ENCODE results near the gene PTPRD.

PTPRD gene

DNA sequence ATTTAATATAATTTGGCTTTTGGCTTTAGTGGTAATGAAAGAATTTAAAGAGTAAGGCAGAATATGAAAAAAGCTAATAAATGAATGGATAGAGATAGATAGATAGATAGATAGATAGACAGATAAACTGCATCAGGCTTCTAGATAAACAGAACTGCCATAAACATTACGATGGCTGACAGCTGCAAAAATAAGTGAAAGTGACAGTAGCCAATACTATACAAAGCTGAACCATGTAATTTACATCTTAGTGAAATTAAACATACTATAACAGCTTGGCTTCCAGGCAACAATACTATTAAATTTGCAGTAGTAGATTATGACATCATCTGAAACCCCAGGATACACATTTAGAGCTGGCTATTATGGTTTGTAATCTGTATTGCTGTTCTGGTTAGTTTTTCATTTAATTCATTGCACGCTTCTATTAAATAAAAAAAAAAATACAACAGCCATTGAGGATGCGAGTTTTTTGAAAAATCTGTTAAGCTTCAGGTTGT, 1354.8 kb downstream of the PTPRD start:
- H3K4me1 ChIP-seq (ENCODE audit: insufficient read depth, low read length) = no peaks in the 10 kb centered on the region
- H3K36me3 ChIP-seq (ENCODE audit: insufficient read depth, low read length) = no peaks in the 10 kb centered on the region
- no peaks in the 10 kb centered on the region for H3K9me3 ChIP-seq (ENCODE audit: control insufficient read depth, insufficient read depth, low read length)
- H3K9ac ChIP-seq (ENCODE audit: low read depth, low read length) = no peak overlapping the region

DNA sequence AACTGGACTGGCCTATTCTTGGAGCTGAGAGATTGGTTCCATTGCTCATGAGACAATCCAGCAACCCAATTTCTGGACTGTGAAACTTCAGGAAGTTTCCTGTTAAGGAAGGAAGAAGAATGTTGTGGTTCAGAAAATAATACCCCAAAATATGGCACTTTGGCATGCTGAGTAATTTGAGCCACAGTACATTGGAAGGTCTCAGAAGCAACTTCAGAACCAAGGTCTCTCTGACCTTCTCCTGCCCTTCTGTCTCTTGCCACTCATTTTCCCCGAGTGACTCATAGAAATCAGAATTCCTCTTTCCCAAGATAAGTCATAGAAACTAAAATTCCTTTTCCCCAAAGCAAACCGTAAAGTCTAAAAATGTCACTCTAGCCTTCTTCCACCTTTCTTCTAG, 1366.1 kb downstream of the PTPRD start:
- no peak overlapping the region for H3K9ac ChIP-seq (ENCODE audit: low read depth, low read length)
- no peaks in the 10 kb centered on the region for H3K36me3 ChIP-seq (ENCODE audit: insufficient read depth, low read length)
- no peaks in the 10 kb centered on the region for H3K9me3 ChIP-seq (ENCODE audit: control insufficient read depth, insufficient read depth, low read length)
- H3K4me1 ChIP-seq (ENCODE audit: insufficient read depth, low read length) = no peaks in the 10 kb centered on the region

DNA sequence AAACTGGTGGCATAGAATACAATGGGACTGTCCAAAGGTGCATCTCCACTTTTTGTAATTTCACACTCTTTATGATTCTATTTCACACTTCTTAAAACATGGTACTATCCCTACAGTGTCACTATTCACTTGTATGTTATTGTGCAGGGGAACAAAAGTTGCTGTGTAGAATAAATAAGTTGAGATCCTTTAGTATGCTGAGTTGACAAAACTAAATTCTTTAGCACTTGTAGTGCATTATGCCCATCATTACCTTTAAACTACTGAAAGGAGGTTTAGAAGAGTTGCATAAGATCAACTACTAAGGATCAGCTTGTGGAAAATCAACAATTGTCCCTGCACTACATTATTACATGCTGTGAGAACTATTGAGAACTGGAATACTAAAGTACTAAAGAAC, 1380.9 kb downstream of the PTPRD start:
- Histone ChIP-seq H3K9ac (ENCODE audit: low read depth, low read length) (no peak overlapping the region), H3K36me3 (ENCODE audit: insufficient read depth, low read length) (no peaks in the 10 kb centered on the region; the same call in 1 of the 2 replicates)

DNA sequence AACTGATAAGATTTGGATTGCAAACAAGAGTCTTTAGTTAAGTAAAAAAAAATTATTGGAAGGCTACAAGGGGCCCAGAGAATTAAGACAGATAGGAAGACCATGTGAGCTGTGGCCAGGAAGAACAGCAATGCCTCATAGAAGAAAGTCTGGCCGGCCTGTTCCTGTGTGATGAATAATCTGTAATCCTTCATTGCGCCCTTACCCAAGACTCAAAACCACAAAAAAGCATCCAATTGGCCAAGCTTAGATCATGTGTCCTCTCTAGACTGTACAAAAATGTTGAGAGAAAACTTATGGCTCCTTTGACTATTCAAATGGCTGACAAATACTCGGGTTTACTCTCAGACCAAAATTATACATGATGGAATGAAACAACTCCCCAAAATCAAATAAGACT, 1383.5 kb downstream of the PTPRD start:
- H3K4me1 ChIP-seq (ENCODE audit: insufficient read depth, low read length) = no peaks in the 10 kb centered on the region
- no peaks in the 10 kb centered on the region for H3K9me3 ChIP-seq (ENCODE audit: control insufficient read depth, insufficient read depth, low read length)
- H3K36me3 ChIP-seq (ENCODE audit: insufficient read depth, low read length) = no peaks in the 10 kb centered on the region; the same call in 1 of the 2 replicates
- H3K9ac ChIP-seq (ENCODE audit: low read depth, low read length) = no peak overlapping the region

More for the DNA sequence above, 1380.9 kb downstream of the PTPRD start:
- H3K9me3 ChIP-seq (ENCODE audit: control insufficient read depth, insufficient read depth, low read length) = peaks cover 2% of the 10 kb centered on the region; the same call in 1 of the 2 replicates
- no peaks in the 10 kb centered on the region for H3K4me1 ChIP-seq (ENCODE audit: insufficient read depth, low read length)

DNA sequence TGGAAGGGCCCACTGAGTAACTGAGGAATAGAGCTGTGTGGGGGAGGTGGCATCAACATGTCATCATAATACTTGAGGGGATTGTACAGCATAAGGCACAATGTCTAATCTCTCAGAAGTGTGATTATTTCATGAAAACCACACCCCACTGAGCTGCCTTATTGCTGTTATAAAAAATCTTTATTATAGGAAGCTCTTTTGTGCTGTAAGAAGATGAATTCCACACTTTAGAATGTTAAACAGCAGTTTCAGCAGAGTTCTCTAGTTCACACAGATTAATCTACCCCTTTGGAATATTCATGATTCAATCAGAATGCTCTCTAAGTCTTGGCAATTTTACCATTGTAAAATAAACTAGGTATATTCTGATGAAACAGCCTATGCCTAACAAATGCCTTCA, 1389.6 kb downstream of the PTPRD start:
- Histone ChIP-seq H3K9me3 (ENCODE audit: control insufficient read depth, insufficient read depth, low read length) (no peaks in the 10 kb centered on the region), H3K9ac (ENCODE audit: low read depth, low read length) (no peak overlapping the region), H3K36me3 (ENCODE audit: insufficient read depth, low read length) (no peaks in the 10 kb centered on the region; the same call in 1 of the 2 replicates), H3K4me1 (ENCODE audit: insufficient read depth, low read length) (no peaks in the 10 kb centered on the region)

DNA sequence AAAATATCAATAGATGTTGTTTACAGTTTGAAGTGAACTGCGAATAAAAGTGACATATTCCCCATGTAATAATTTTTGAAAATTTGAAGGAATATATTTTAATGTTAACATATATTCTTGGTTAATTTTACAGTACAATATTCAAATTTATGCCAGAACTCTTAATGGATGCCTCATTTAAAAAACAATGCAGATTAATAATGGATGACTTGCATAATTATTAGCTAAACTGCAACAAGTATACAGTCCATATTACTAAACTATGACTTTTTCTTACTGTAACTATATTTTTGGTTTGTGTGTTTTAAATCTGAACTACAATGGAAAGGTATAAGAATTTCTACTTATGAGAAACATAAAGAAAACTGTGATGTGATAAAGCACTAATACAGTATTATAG, 1390.1 kb downstream of the PTPRD start:
- Histone ChIP-seq H3K9ac (ENCODE audit: low read depth, low read length) (no peak overlapping the region), H3K36me3 (ENCODE audit: insufficient read depth, low read length) (no peaks in the 10 kb centered on the region; the same call in 1 of the 2 replicates), H3K9me3 (ENCODE audit: control insufficient read depth, insufficient read depth, low read length) (no peaks in the 10 kb centered on the region), H3K4me1 (ENCODE audit: insufficient read depth, low read length) (no peaks in the 10 kb centered on the region)

DNA sequence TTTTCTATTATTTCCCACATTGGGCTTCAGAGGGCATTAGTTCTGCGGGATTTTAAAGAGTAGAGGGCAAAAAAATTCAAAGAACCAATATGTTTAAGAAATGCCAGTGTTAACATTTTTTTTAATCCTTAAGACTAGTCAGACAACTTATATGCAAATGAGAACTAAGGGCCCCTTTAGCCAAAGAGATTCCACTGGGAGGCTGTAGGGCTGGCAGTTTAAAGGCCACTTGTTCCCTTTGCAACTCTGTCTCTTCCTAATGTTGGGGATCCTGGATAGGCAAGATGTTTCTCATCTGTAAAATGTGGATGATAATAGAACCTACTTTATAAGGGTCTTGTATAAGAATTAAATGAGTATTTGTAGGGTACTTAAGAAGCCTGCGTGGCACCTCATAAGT, 1395.9 kb downstream of the PTPRD start:
- H3K36me3 ChIP-seq (ENCODE audit: insufficient read depth, low read length) = no peaks in the 10 kb centered on the region
- no peaks in the 10 kb centered on the region for H3K9me3 ChIP-seq (ENCODE audit: control insufficient read depth, insufficient read depth, low read length)
- H3K4me1 ChIP-seq (ENCODE audit: insufficient read depth, low read length) = no peaks in the 10 kb centered on the region
- H3K9ac ChIP-seq (ENCODE audit: low read depth, low read length) = no peak overlapping the region

DNA sequence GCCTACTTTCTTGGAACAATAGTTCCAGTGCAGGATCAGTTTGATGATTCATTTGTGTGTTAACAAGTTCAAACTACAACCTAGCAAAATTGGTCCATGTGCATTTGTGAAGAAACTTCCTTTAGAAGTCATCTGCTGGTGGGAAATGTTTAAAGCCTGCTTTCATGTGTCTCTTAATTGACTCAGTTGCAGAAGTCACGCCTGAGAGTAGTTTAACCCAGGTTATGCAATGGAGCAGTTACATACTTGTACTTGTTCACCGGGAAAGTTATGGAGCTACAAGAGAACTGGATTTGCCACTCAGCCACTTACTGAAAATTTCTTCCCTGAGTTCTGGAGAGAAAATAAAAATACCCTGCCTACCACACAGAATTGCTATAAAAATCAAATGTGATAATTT, 1397.8 kb downstream of the PTPRD start:
- no peaks in the 10 kb centered on the region for H3K36me3 ChIP-seq (ENCODE audit: insufficient read depth, low read length)
- H3K9ac ChIP-seq (ENCODE audit: low read depth, low read length) = no peak overlapping the region
- H3K9me3 ChIP-seq (ENCODE audit: control insufficient read depth, insufficient read depth, low read length) = no peaks in the 10 kb centered on the region
- H3K4me1 ChIP-seq (ENCODE audit: insufficient read depth, low read length) = no peaks in the 10 kb centered on the region

DNA sequence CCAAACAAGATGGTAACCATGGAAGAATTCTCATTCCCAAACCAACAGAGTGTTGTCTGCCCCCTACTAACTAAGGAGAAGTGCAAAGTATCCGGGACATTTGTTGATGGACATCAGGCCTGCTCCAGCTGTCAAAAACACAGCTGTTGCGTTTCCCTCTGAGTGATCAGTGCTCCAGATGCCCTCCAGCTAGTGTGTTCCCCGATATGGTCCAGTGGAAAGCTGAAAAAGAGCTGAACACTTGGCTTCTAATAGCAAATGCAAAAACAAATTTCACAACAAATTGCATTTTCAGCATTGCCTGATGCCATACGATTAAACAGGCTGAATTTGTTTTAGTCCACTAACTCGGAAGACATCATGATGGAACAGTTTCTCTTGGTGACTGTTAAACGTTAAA, 1398.7 kb downstream of the PTPRD start:
- no peaks in the 10 kb centered on the region for H3K9me3 ChIP-seq (ENCODE audit: control insufficient read depth, insufficient read depth, low read length)
- no peaks in the 10 kb centered on the region for H3K36me3 ChIP-seq (ENCODE audit: insufficient read depth, low read length)
- H3K4me1 ChIP-seq (ENCODE audit: insufficient read depth, low read length) = no peaks in the 10 kb centered on the region
- H3K9ac ChIP-seq (ENCODE audit: low read depth, low read length) = no peak overlapping the region

DNA sequence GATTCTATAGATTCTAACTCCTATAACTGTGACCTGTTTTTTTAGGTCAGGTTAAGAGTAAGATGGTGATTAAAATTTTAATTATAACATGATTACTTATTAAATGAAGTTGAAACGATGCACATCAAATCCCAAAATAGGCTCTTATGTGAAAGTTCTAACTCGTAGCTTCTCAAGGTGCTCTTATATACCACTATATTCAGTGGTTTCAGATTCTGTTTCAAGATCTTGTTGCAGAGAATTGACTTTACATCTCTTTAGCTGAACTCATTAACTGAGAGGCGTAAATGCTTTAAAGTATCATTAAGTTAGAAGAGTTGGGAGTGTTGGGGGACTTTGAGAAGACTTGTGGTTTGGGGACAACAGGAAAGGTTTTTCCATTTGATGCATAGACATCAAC, 1399.8 kb downstream of the PTPRD start:
- H3K36me3 ChIP-seq (ENCODE audit: insufficient read depth, low read length) = no peaks in the 10 kb centered on the region
- H3K4me1 ChIP-seq (ENCODE audit: insufficient read depth, low read length) = no peaks in the 10 kb centered on the region
- H3K9me3 ChIP-seq (ENCODE audit: control insufficient read depth, insufficient read depth, low read length) = no peaks in the 10 kb centered on the region
- no peak overlapping the region for H3K9ac ChIP-seq (ENCODE audit: low read depth, low read length)

DNA sequence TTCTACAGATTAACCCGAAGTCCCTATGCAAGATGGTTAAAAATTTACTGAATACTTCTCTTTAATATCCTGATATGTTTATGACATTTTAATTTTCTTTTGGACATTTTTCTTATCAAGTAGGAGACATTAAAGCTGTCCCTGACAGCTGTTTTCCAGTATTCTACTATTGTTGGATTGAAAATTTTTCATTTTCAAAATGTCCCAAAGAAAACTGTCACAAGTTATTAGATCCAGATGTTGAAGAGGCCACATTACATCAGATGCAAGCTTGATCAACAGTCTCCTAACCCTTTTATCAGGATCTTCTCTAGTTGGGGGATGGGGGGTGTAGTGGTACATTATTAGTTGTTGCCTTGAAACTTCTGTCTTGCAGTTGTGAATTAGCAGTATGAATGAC, 1410.5 kb downstream of the PTPRD start:
- Histone ChIP-seq H3K4me1 (ENCODE audit: insufficient read depth, low read length) (peaks cover 4% of the 10 kb centered on the region; the same call in 1 of the 2 replicates), H3K36me3 (ENCODE audit: insufficient read depth, low read length) (no peaks in the 10 kb centered on the region), H3K9me3 (ENCODE audit: control insufficient read depth, insufficient read depth, low read length) (no peaks in the 10 kb centered on the region), H3K9ac (ENCODE audit: low read depth, low read length) (no peak overlapping the region)

DNA sequence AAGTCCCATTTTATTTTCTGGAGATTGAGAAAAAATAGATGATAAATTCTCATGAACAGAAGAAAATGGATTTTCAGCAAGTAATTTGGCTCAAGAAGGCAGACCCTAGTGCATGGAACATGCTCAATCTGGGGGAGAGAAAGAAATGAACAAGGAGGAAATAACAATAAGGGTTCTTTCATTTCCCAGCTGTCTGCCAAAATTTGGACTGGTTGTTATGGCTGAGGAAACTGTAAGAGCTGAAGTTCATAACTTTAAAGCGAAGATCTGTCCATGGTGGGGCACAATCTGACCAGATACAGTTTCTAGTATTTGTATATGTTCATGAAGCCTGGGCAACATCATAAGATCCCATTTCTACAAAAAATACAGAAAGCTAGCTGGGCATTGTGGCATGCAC, 1426.7 kb downstream of the PTPRD start:
- Histone ChIP-seq H3K36me3 (ENCODE audit: insufficient read depth, low read length) (no peaks in the 10 kb centered on the region), H3K4me1 (ENCODE audit: insufficient read depth, low read length) (no peaks in the 10 kb centered on the region), H3K9ac (ENCODE audit: low read depth, low read length) (no peak overlapping the region), H3K9me3 (ENCODE audit: control insufficient read depth, insufficient read depth, low read length) (no peaks in the 10 kb centered on the region)

DNA sequence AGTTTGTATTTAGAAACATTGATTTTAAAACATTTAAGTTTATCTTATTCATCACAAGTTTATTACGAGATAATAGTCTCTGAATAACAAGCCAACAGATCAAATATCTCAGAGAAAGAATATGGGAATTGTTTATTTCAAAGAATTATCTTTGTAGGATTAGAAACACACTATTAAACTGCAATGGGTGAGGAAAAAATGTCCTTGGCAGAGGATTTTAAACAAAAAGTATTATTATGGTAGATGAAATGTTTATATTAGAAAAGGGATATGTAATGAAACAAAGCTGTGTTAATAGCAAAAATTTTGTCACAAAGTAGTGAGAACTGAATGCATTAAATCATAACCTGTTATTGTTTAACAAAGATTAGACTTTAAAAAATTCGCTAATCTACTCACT, 1430.4 kb downstream of the PTPRD start:
- no peak overlapping the region for H3K9ac ChIP-seq (ENCODE audit: low read depth, low read length)
- H3K4me1 ChIP-seq (ENCODE audit: insufficient read depth, low read length) = no peaks in the 10 kb centered on the region
- H3K9me3 ChIP-seq (ENCODE audit: control insufficient read depth, insufficient read depth, low read length) = no peaks in the 10 kb centered on the region
- no peaks in the 10 kb centered on the region for H3K36me3 ChIP-seq (ENCODE audit: insufficient read depth, low read length)

DNA sequence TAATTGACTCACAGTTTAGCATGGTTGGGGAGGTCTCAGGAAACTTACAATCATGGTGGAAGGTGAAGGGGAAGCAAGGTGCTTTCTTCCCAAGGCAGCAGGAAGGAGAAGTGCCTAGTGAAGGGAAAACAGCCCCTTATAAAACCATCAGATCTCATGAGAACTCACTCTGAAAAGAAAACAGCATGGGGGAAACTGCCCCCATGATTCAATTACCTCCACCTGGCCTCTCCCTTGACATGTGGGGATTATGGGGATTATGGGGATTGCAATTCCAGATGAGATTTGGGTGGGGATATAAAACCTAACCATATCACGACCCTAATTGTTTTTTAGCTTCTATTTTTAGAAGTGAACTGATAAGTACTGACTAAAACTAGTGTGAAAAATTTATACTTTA, 1435.7 kb downstream of the PTPRD start:
- H3K9me3 ChIP-seq (ENCODE audit: control insufficient read depth, insufficient read depth, low read length) = no peaks in the 10 kb centered on the region
- H3K36me3 ChIP-seq (ENCODE audit: insufficient read depth, low read length) = no peaks in the 10 kb centered on the region
- H3K9ac ChIP-seq (ENCODE audit: low read depth, low read length) = no peak overlapping the region
- H3K4me1 ChIP-seq (ENCODE audit: insufficient read depth, low read length) = no peaks in the 10 kb centered on the region

DNA sequence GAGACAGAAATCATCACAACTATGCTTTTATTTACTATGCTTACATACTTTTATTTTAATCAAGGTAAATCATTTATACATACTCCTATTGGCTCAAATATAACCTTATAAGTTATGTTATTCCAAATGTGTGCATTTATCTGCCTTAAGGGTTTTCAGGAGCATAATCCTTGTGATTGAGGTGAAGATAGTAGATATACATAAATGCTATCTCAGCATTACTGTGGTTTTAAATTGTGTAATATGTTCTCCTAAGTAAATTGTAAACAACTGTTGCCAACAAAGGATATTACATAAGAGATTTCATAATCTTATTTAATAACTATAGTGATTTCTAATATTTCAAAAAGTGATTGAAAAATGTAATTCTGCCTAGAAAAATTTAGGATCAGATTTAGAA, 1438.4 kb downstream of the PTPRD start:
- Histone ChIP-seq H3K4me1 (ENCODE audit: insufficient read depth, low read length) (no peaks in the 10 kb centered on the region), H3K9ac (ENCODE audit: low read depth, low read length) (no peak overlapping the region), H3K9me3 (ENCODE audit: control insufficient read depth, insufficient read depth, low read length) (no peaks in the 10 kb centered on the region), H3K36me3 (ENCODE audit: insufficient read depth, low read length) (no peaks in the 10 kb centered on the region)

DNA sequence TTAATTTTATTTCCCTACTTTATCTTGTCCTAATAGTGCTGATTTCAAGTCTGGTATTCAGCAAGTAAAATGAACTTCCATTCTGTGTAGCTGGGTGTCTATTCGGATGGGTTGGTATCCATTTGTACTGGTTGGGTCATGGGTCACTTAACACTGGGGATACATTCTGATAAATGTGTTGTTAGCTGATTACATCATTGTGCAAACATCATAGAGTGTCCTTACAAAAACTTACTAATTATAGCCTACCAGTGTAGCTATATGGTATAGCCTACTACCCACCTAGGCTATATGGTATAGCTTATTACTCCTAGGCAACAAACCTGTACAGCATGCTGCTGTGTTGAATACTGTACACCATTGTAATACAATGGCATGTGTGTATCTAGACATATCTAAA, 1439.5 kb downstream of the PTPRD start:
- Histone ChIP-seq H3K9ac (ENCODE audit: low read depth, low read length) (no peak overlapping the region), H3K9me3 (ENCODE audit: control insufficient read depth, insufficient read depth, low read length) (no peaks in the 10 kb centered on the region), H3K4me1 (ENCODE audit: insufficient read depth, low read length) (no peaks in the 10 kb centered on the region), H3K36me3 (ENCODE audit: insufficient read depth, low read length) (no peaks in the 10 kb centered on the region)
